Endothelial cell of umbilical vein (primary cell): Measurements from ENCODE around the gene FAM193A. TPM values are rescaled to one million over a fixed set of nuclear protein-coding genes. Genes with fewer than 3 reads are reported as not detected.

Source experiments
- BruUV-seq: library from RNA; stranded (reverse); fragments of 400-500 nt; replicated peaks from 2 replicates; lab custom pipeline; 2021; lab: Mats Ljungman, UMichigan
- CTCF ChIA-PET: fragments of 300-600, 350-600 bp; sonication (Branson Sonifier 250); formaldehyde crosslinking; loops from one replicate; lab custom pipeline; 2021; ENCODE audit warnings: antibody characterized with exemption, inconsistent platforms; lab: Charles Lee
- POLR2A ChIA-PET: fragments of 300-600, 350-600 bp; sonication (Branson Sonifier 250); formaldehyde crosslinking; loops from one replicate; lab custom pipeline; 2021; ENCODE audit warnings: antibody characterized with exemption, inconsistent platforms; lab: Charles Lee
- DNase-seq: peaks from one replicate; pipeline ENCODE4 v3.0.0-alpha.2; 2011; ENCODE audit warnings: low read depth, low spot score
- FAIRE-seq: peaks from 2 replicates; lab custom pipeline; 2011; peaks lifted over from hg19 to GRCh38; lab: Jason Lieb, UNC
- H2AFZ ChIP-seq: 2 replicates; pipeline ENCODE4 v1.6.0; 2012; ENCODE audit warnings: low read depth, low read length, control low read depth, inconsistent platforms
- H3K27ac ChIP-seq: 2 replicates; pipeline ENCODE4 v1.5.1; 2011; ENCODE audit warnings: low read depth, mild to moderate bottlenecking, control low read depth, low read length, moderate library complexity; ENCODE audit not compliant: insufficient read depth
- H3K27me3 ChIP-seq, 2 experiments: 2 replicates each; pipeline versions ENCODE4 v1.6.0 to v1.6.1; 2011; ENCODE audit warnings: low read length in 2 of 2, mixed read lengths in 1 of 2; ENCODE audit not compliant: control insufficient read depth in 2 of 2, insufficient read depth in 2 of 2
- H3K36me3 ChIP-seq, 2 experiments: 2 replicates in 1 of 2; 3 replicates in 1 of 2; pipeline ENCODE4 v1.5.1; 2011; ENCODE audit warnings: low read length in 2 of 2, mild to moderate bottlenecking in 1 of 2, moderate library complexity in 1 of 2; ENCODE audit not compliant: control insufficient read depth in 2 of 2, insufficient read depth in 2 of 2; ENCODE audit errors: extremely low read depth in 1 of 2
- H3K4me1 ChIP-seq: 3 replicates; pipeline ENCODE4 v1.5.1; 2011; ENCODE audit warnings: mild to moderate bottlenecking, low read length; ENCODE audit not compliant: control insufficient read depth, insufficient read depth; ENCODE audit errors: extremely low read depth
- H3K4me2 ChIP-seq: 2 replicates; pipeline ENCODE4 v1.6.1; 2011; ENCODE audit warnings: low read length, control low read depth, mixed read lengths; ENCODE audit not compliant: insufficient read depth
- H3K4me3 ChIP-seq, 3 experiments: fragments of 200-600 bp in 1 of 3; sonication (generic), shearing (Covaris generic) in 1 of 3; replicated peaks in 1 of 3; 2 replicates each; pipeline ENCODE4 v1.5.1; 2011 to 2016; ENCODE audit warnings: control low read depth in 3 of 3, low read length in 3 of 3, mild to moderate bottlenecking in 2 of 3, inconsistent platforms in 1 of 3, low read depth in 1 of 3, moderate library complexity in 1 of 3; ENCODE audit not compliant: insufficient read depth in 1 of 3
- H3K79me2 ChIP-seq: 2 replicates; pipeline ENCODE4 v1.6.0; 2012; ENCODE audit warnings: low read length, inconsistent platforms; ENCODE audit not compliant: control insufficient read depth, insufficient read depth
- H3K9ac ChIP-seq: replicated peaks from 2 replicates; pipeline ENCODE3; 2011; ENCODE audit warnings: low read length, control low read depth; ENCODE audit not compliant: insufficient read depth; ENCODE audit errors: extremely low read depth
- H3K9me1 ChIP-seq: replicated peaks from 3 replicates; pipeline ENCODE4 v1.6.0; 2011; ENCODE audit warnings: mild to moderate bottlenecking, low read length; ENCODE audit not compliant: control insufficient read depth, insufficient read depth; ENCODE audit errors: extremely low read depth
- H3K9me3 ChIP-seq: replicated peaks from 2 replicates; pipeline ENCODE4 v1.5.1; 2012; ENCODE audit warnings: low read length, inconsistent platforms; ENCODE audit not compliant: control insufficient read depth, insufficient read depth
- H4K20me1 ChIP-seq: replicated peaks from 2 replicates; pipeline ENCODE3; 2011; ENCODE audit warnings: mild to moderate bottlenecking, low read length; ENCODE audit not compliant: control insufficient read depth, insufficient read depth; ENCODE audit errors: extremely low read depth
- FOS ChIP-seq: IDR thresholded peaks from 2 replicates; pipeline ENCODE4 v1.6.1; 2011; ENCODE audit warnings: mild to moderate bottlenecking, low read length, moderate library complexity, borderline replicate concordance; ENCODE audit not compliant: insufficient read depth
- JUN ChIP-seq: IDR thresholded peaks from 2 replicates; pipeline ENCODE4 v1.6.1; 2011; ENCODE audit warnings: borderline replicate concordance, low read depth; ENCODE audit not compliant: insufficient read length, insufficient read depth
- MYC ChIP-seq: IDR thresholded peaks from one replicate; pipeline ENCODE4 v1.6.1; 2011; ENCODE audit warnings: mild to moderate bottlenecking, low read depth, low read length
- POLR2AphosphoS5 ChIP-seq: IDR thresholded peaks from 2 replicates; pipeline ENCODE4 v1.6.1; 2012; ENCODE audit warnings: low read depth, mild to moderate bottlenecking, control low read depth, low read length, moderate library complexity; ENCODE audit not compliant: insufficient read depth
- dilution Hi-C: fragments of 300-500 bp; cut with MboI; formaldehyde crosslinking; loops from one replicate; pipeline ENCODE4 v1.15.0; 2019; ENCODE audit warnings: low sequenced_read_pairs; ENCODE audit not compliant: extremely low pct_ligation_motif_present
- intact Hi-C: fragments of 100-400 bp; cut with micrococcal nuclease; formaldehyde crosslinking; loops from one replicate; pipeline ENCODE4 v1.10.0; 2022
- polyA plus RNA-seq, 4 experiments: library from polyadenylated mRNA; depleted of rRNA in 3 of 4; stranded (reverse) in 3 of 4; unstranded in 1 of 4; fragments of >200 nt; gene quantifications; 2 replicates each; pipeline versions ENCODE4 v1.2.1 to v1.2.3, GENCODE V29; 2011 to 2012; ENCODE audit warnings: missing spikeins in 1 of 4
- total RNA-seq: library from RNA; stranded (reverse); gene quantifications from 2 replicates; pipeline ENCODE4 v1.2.3, GENCODE V29; 2021
- TF ChIP-seq, protein P1 (sequence below), 2 donors: IDR thresholded peaks; 1 replicate in 1 of 2; 2 replicates in 1 of 2; pipeline ENCODE4 v1.5.1; 2011; ENCODE audit warnings: low read length in 2 of 2, mild to moderate bottlenecking in 2 of 2, moderate library complexity in 2 of 2, control low read depth in 1 of 2, inconsistent platforms in 1 of 2, low read depth in 1 of 2; ENCODE audit not compliant: insufficient read depth in 1 of 2; ENCODE audit errors: extremely low read depth in 1 of 2
- TF ChIP-seq, protein P2 (sequence below): IDR thresholded peaks from 2 replicates; pipeline ENCODE4 v1.6.1; 2011; ENCODE audit not compliant: insufficient read depth, insufficient read length

Gene FAM193A
- total and polyA plus RNA-seq, 2 donors (not counting 3 experiments of a cell fraction or from before 2014, with no cell fraction given) = 12.3 to 32.1 TPM

DNA sequence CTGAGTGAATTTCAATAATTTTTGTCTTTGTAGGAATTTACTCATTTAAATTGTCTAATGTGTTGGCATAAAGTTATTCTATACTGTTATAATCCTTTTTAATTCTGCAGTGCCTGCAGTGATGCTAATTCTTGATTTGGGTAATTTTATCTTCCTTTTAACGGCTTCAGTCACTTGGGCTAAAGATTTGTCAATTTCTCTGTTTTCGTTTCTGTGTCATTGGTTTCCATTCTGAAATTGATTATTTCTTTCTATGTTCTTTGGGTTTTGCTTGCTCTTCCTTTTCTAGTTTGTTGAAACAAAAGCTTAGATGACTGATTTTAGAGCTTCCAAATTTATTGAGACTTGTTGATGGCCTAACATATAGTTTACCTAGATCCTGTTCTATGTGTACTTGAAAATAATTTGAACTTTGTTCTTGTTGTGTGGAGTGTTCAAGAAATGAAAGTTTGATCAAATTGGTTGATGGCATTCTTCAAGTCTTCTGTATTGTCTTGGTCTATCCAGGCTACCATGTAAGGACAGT, 130.3 kb downstream of the FAM193A start:
- H3K9me3 ChIP-seq = no peaks in the 10 kb centered on the region
- no peak overlapping the region for H2AFZ ChIP-seq
- no peak overlapping the region for H3K4me3 ChIP-seq
- BruUV-seq = no TSS peak
- ChIA-PET CTCF (no interaction called here), POLR2A (no interaction called here)
- TF ChIP-seq, protein P1, sequence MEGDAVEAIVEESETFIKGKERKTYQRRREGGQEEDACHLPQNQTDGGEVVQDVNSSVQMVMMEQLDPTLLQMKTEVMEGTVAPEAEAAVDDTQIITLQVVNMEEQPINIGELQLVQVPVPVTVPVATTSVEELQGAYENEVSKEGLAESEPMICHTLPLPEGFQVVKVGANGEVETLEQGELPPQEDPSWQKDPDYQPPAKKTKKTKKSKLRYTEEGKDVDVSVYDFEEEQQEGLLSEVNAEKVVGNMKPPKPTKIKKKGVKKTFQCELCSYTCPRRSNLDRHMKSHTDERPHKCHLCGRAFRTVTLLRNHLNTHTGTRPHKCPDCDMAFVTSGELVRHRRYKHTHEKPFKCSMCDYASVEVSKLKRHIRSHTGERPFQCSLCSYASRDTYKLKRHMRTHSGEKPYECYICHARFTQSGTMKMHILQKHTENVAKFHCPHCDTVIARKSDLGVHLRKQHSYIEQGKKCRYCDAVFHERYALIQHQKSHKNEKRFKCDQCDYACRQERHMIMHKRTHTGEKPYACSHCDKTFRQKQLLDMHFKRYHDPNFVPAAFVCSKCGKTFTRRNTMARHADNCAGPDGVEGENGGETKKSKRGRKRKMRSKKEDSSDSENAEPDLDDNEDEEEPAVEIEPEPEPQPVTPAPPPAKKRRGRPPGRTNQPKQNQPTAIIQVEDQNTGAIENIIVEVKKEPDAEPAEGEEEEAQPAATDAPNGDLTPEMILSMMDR (IDR thresholded peaks at IDR 0.05; ENCODE audit: extremely low read depth in 1 of 2, insufficient read depth in 1 of 2, low read depth in 1 of 2, low read length in 2 of 2) = no peak
- TF ChIP-seq, protein P2, sequence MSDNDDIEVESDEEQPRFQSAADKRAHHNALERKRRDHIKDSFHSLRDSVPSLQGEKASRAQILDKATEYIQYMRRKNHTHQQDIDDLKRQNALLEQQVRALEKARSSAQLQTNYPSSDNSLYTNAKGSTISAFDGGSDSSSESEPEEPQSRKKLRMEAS = no peak
- TF ChIP-seq MYC (no peak), FOS (no peak), POLR2AphosphoS5 (no peak), JUN (no peak)
- peaks cover 2 to 12% of the 10 kb centered on the region in 2 experiments for H3K36me3 ChIP-seq
- no peak overlapping the region for H3K27ac ChIP-seq
- H3K27me3 ChIP-seq = no peaks in the 10 kb centered on the region
- H3K4me1 ChIP-seq = no peaks in the 10 kb centered on the region
- DNase-seq = no peak
- no peaks in the 10 kb centered on the region for H4K20me1 ChIP-seq
- no peaks in the 10 kb centered on the region for H3K9me1 ChIP-seq
- H3K4me2 ChIP-seq = no peak overlapping the region
- dilution Hi-C loops (no loop called here), intact Hi-C loops (no loop called here)
- peaks cover 9% of the 10 kb centered on the region for H3K79me2 ChIP-seq
- FAIRE-seq = no peak
- H3K9ac ChIP-seq = no peak overlapping the region
